Fibroblast of pulmonary artery (primary cell): ENCODE data around the gene PTGER2.

Source experiments
- DNase-seq: peaks from one replicate; pipeline ENCODE4 v3.0.0-alpha.2; 2010; ENCODE audit warnings: low read depth
- H3K4me3 ChIP-seq: replicated peaks from 2 replicates; pipeline ENCODE4 v1.5.1; 2011; ENCODE audit warnings: low read depth, mild to moderate bottlenecking, control low read depth, low read length, moderate library complexity
- CTCF ChIP-seq: IDR thresholded peaks from 2 replicates; pipeline ENCODE4 v1.5.1; 2011; ENCODE audit warnings: mild to moderate bottlenecking, control low read depth, low read length, inconsistent platforms; ENCODE audit errors: missing control alignments

PTGER2 gene

GRCh38 chr14:52314595-52315354, 663 bp downstream of the PTGER2 start:
- no peak for DNase-seq
- TF ChIP-seq CTCF, result no peak

GRCh38 chr14:52315355-52315718, 1.2 kb downstream of the PTGER2 start:
- no peak for DNase-seq
- peak overlapping the region; percentile 52 for H3K4me3 ChIP-seq

More at GRCh38 chr14:52314595-52315354, 663 bp downstream of the PTGER2 start:
- peak overlapping the region; percentile 52 for H3K4me3 ChIP-seq

GRCh38 chr14:52318062-52318461, 4.0 kb downstream of the PTGER2 start:
- no peak for TF ChIP-seq CTCF
- H3K4me3 ChIP-seq, result no peak overlapping the region
- no peak for DNase-seq

More at GRCh38 chr14:52315355-52315718, 1.2 kb downstream of the PTGER2 start:
- no peak for TF ChIP-seq CTCF

GRCh38 chr14:52318826-52319645, 4.9 kb downstream of the PTGER2 start:
- H3K4me3 ChIP-seq, result no peak overlapping the region
- TF ChIP-seq CTCF, result no peak
- DNase-seq, result no peak

- TF ChIP-seq CTCF, result no peak
- DNase-seq, result no peak
These were observed 5.8 kb downstream of the PTGER2 start for GRCh38 chr14:52319919-52320318.

GRCh38 chr14:52325126-52325525, 11.0 kb downstream of the PTGER2 start:
- H3K4me3 ChIP-seq, result no peak overlapping the region
- no peak for DNase-seq
- no peak for TF ChIP-seq CTCF

More at GRCh38 chr14:52319919-52320318, 5.8 kb downstream of the PTGER2 start:
- no peak overlapping the region for H3K4me3 ChIP-seq

GRCh38 chr14:52325630-52326029, 11.5 kb downstream of the PTGER2 start:
- DNase-seq, result no peak
- TF ChIP-seq CTCF, result no peak
- no peak overlapping the region for H3K4me3 ChIP-seq
